HepG2 (cell line): Measurements from ENCODE around the gene FBF1. TPM values are rescaled to one million over a fixed set of nuclear protein-coding genes. Genes with fewer than 3 reads are reported as not detected.

Experiments
- AGO1 ChIP-seq: fragments of 200-400 bp; formaldehyde crosslinking; IDR thresholded peaks from 2 replicates; pipeline ENCODE4 v1.6.1; 2017; ENCODE audit warnings: mild to moderate bottlenecking, low read depth, low read length, moderate library complexity; ENCODE audit not compliant: poor library complexity, severe bottlenecking
- BRF2 ChIP-seq: sonication (generic); formaldehyde crosslinking; IDR thresholded peaks from 2 replicates; pipeline ENCODE4 v1.8.1; 2022; ENCODE audit warnings: mild to moderate bottlenecking, missing genetic modification reagents
- CC2D1A ChIP-seq: sonication (generic); formaldehyde crosslinking; IDR thresholded peaks from 2 replicates; pipeline ENCODE4 v1.8.1; 2023; ENCODE audit warnings: mild to moderate bottlenecking, missing genetic modification reagents
- CREB1 ChIP-seq, 2 experiments: fragments of 450-650 bp in 1 of 2; IDR thresholded peaks; 2 replicates each; pipeline ENCODE4 v1.6.1; 2016 to 2017; ENCODE audit warnings: control low read depth in 1 of 2, mild to moderate bottlenecking in 1 of 2, missing compliant biosample characterization in 1 of 2, missing genetic modification characterization in 1 of 2
- EP300 ChIP-seq, 3 experiments: sonication (generic) in 1 of 3; formaldehyde crosslinking in 1 of 3; IDR thresholded peaks; 2 replicates each; pipeline versions ENCODE4 v1.5.1 to v1.6.1; 2011 to 2020; ENCODE audit warnings: low read depth in 2 of 3, low read length in 2 of 3, borderline replicate concordance in 1 of 3, improper control_type of control experiment in 1 of 3, mild to moderate bottlenecking in 1 of 3, missing genetic modification reagents in 1 of 3, moderate library complexity in 1 of 3
- FUBP1 ChIP-seq: sonication (generic); formaldehyde crosslinking; IDR thresholded peaks from 2 replicates; pipeline ENCODE4 v1.5.1; 2020; ENCODE audit warnings: missing genetic modification reagents, mild to moderate bottlenecking, borderline replicate concordance
- GABPB1 ChIP-seq: IDR thresholded peaks from 2 replicates; pipeline ENCODE4 v1.6.1; 2016; ENCODE audit warnings: mild to moderate bottlenecking, missing genetic modification reagents, moderate library complexity, missing compliant biosample characterization
- HNRNPLL ChIP-seq: fragments of 200-400 bp; formaldehyde crosslinking; IDR thresholded peaks from 2 replicates; pipeline ENCODE4 v1.6.1; 2017; ENCODE audit warnings: mild to moderate bottlenecking, low read depth, low read length; ENCODE audit not compliant: poor library complexity, severe bottlenecking
- JUNB ChIP-seq: sonication (generic); formaldehyde crosslinking; IDR thresholded peaks from 2 replicates; pipeline ENCODE4 v1.8.0; 2022; ENCODE audit warnings: missing genetic modification reagents, mild to moderate bottlenecking, borderline replicate concordance
- KDM3A ChIP-seq: IDR thresholded peaks from 2 replicates; pipeline ENCODE4 v1.6.1; 2018; ENCODE audit warnings: low read depth, missing compliant biosample characterization
- KLF13 ChIP-seq: sonication (generic); formaldehyde crosslinking; IDR thresholded peaks from 2 replicates; pipeline ENCODE4 v1.4.0; 2020; ENCODE audit warnings: mild to moderate bottlenecking, missing genetic modification reagents
- KMT2B ChIP-seq: IDR thresholded peaks from 2 replicates; pipeline ENCODE4 v1.6.1; 2016; ENCODE audit warnings: missing genetic modification reagents, missing compliant biosample characterization
- MBNL3 ChIP-seq: fragments of 250-450 bp; sonication (Bioruptor Pico); conservative IDR thresholded peaks from 2 replicates; pipeline ENCODE4 v1.8.0; 2022; ENCODE audit warnings: mild to moderate bottlenecking, inconsistent platforms
- MEIS1 ChIP-seq: sonication (generic); formaldehyde crosslinking; IDR thresholded peaks from 2 replicates; pipeline ENCODE4 v1.9.0; 2021; ENCODE audit warnings: mild to moderate bottlenecking, missing genetic modification reagents, moderate library complexity, borderline replicate concordance
- PHB2 ChIP-seq: fragments of 450-650 bp; IDR thresholded peaks from 2 replicates; pipeline ENCODE4 v1.6.1; 2018; ENCODE audit not compliant: partially characterized antibody
- RFXAP ChIP-seq: sonication (generic); formaldehyde crosslinking; IDR thresholded peaks from 2 replicates; pipeline ENCODE4 v1.4.0; 2020; ENCODE audit warnings: missing genetic modification reagents, borderline replicate concordance
- RORA ChIP-seq: sonication (generic); formaldehyde crosslinking; IDR thresholded peaks from 2 replicates; pipeline ENCODE4 v1.5.0; 2020; ENCODE audit warnings: mild to moderate bottlenecking, missing genetic modification reagents, moderate library complexity
- SIX1 ChIP-seq: sonication (generic); formaldehyde crosslinking; IDR thresholded peaks from 2 replicates; pipeline ENCODE4 v1.4.0; 2020; ENCODE audit warnings: missing genetic modification reagents, borderline replicate concordance
- SOX6 ChIP-seq, 2 experiments: fragments of 450-650 bp in 1 of 2; sonication (generic) in 1 of 2; formaldehyde crosslinking in 1 of 2; IDR thresholded peaks; 2 replicates each; pipeline versions ENCODE4 v1.4.0 to v1.6.1; 2017 to 2020; ENCODE audit warnings: antibody characterized with exemption in 1 of 2, mild to moderate bottlenecking in 1 of 2, missing genetic modification reagents in 1 of 2
- SRSF1 ChIP-seq: fragments of 200-400 bp; formaldehyde crosslinking; optimal IDR thresholded peaks from 2 replicates; pipeline ENCODE3; 2017; ENCODE audit warnings: mild to moderate bottlenecking, low read depth, low read length, moderate library complexity
- ZBTB20 ChIP-seq: sonication (generic); formaldehyde crosslinking; IDR thresholded peaks from 2 replicates; pipeline ENCODE4 v1.8.1; 2023; ENCODE audit warnings: missing genetic modification reagents, low read depth, mild to moderate bottlenecking, borderline replicate concordance
- ZBTB38 ChIP-seq: sonication (generic); formaldehyde crosslinking; IDR thresholded peaks from 2 replicates; pipeline ENCODE4 v1.5.1; 2020; ENCODE audit warnings: mild to moderate bottlenecking, missing genetic modification reagents
- ZKSCAN1 ChIP-seq: fragments of 150-350 bp; IDR thresholded peaks from 2 replicates; pipeline ENCODE4 v1.6.1; 2014; ENCODE audit warnings: low read length
- ZMAT3 ChIP-seq: sonication (generic); formaldehyde crosslinking; conservative IDR thresholded peaks from 2 replicates; pipeline ENCODE4 v1.7.0; 2021; ENCODE audit warnings: missing genetic modification reagents
- ZNF784 ChIP-seq: sonication (generic); formaldehyde crosslinking; IDR thresholded peaks from 2 replicates; pipeline ENCODE4 v1.5.1; 2020; ENCODE audit warnings: missing genetic modification reagents, mild to moderate bottlenecking, borderline replicate concordance
- polyA plus RNA-seq, 8 experiments: library from polyadenylated mRNA; depleted of rRNA in 3 of 8; stranded (reverse) in 7 of 8; unstranded in 1 of 8; fragments of >200 nt; fragmentation: Illumina TruSeq in 4 of 8; extraction: Trizol in 4 of 8; gene quantifications; 2 replicates each; pipeline versions ENCODE4 v1.2.1 to v1.2.3, GENCODE V29; 2011 to 2016; ENCODE audit warnings: low read depth in 4 of 8, missing spikeins in 1 of 8, mixed read lengths in 1 of 8; ENCODE audit not compliant: insufficient read depth in 1 of 8
- total RNA-seq, 5 experiments: library from RNA; depleted of rRNA; stranded (reverse); fragments of >200 nt; fragmentation: Illumina TruSeq; extraction: Trizol; gene quantifications; 2 replicates each; pipeline ENCODE4 v1.2.3, GENCODE V29; 2016; ENCODE audit warnings: low read depth in 1 of 5

FBF1 gene
- total and polyA plus RNA-seq, 2 of the 13 experiments (the other 11 are each of a cell fraction or from before 2014, with no cell fraction given): 2.4 to 8.1 TPM

GRCh38 chr17:75979705-75980187, 38.9 kb upstream of the FBF1 start (continued):
- TF ChIP-seq BRF2 (no peak), ZKSCAN1 (no peak), CC2D1A (no peak), KDM3A (no peak), PHB2 (no peak), MEIS1 (CRISPR knock-in tag) (no peak), FUBP1 (no peak), EP300 (IDR thresholded peaks at IDR 0.05; ENCODE audit: low read depth in 2 of 2, low read length in 2 of 2) (no peak), EP300 (CRISPR knock-in tag; IDR thresholded peaks at IDR 0.05; ENCODE audit: borderline replicate concordance) (no peak), JUNB (CRISPR knock-in tag) (no peak), ZBTB20 (no peak), RORA (CRISPR knock-in tag) (no peak), CREB1 (IDR thresholded peaks at IDR 0.05) (no peak), CREB1 (CRISPR knock-in tag; IDR thresholded peaks at IDR 0.05) (no peak), ZBTB38 (CRISPR knock-in tag) (no peak), GABPB1 (no peak), HNRNPLL (no peak), KLF13 (no peak), SRSF1 (no peak), ZMAT3 (CRISPR knock-in tag) (no peak; the same call in 1 of the 2 replicates), SIX1 (no peak; the same call in 1 of the 2 replicates), ZNF784 (CRISPR knock-in tag) (no peak), AGO1 (no peak), KMT2B (CRISPR knock-in tag) (no peak), RFXAP (no peak), SOX6 (IDR thresholded peaks at IDR 0.05) (no peak), SOX6 (CRISPR knock-in tag; IDR thresholded peaks at IDR 0.05) (no peak), MBNL3 (CRISPR knock-in tag) (no peak)
